H9 (cell line): ENCODE measurements around the gene MOCS2. TPM values are rescaled to one million over a fixed set of nuclear protein-coding genes. Genes with fewer than 3 reads are reported as not detected.

Source experiments
- DNase-seq: peaks from one replicate; pipeline ENCODE4 v3.0.0-alpha.2; 2017
- H2AFZ ChIP-seq: one replicate; pipeline ENCODE4 v1.6.1; 2013; ENCODE audit warnings: mild to moderate bottlenecking, low read length, control low read depth, moderate library complexity
- H2AK5ac ChIP-seq: 2 replicates; pipeline ENCODE4 v1.6.1; 2013; ENCODE audit warnings: low read length, control low read depth, mixed read lengths; ENCODE audit not compliant: insufficient read length
- H2BK120ac ChIP-seq: one replicate; pipeline ENCODE4 v1.6.1; 2013; ENCODE audit warnings: low read depth, mild to moderate bottlenecking, low read length, control low read depth, inconsistent platforms; ENCODE audit not compliant: poor library complexity, severe bottlenecking
- H2BK12ac ChIP-seq: 2 replicates; pipeline ENCODE4 v1.6.1; 2013; ENCODE audit warnings: low read length, control low read depth, mixed read lengths, low read depth; ENCODE audit not compliant: insufficient read length
- H2BK15ac ChIP-seq: 2 replicates; pipeline ENCODE4 v1.6.1; 2013; ENCODE audit warnings: low read depth, low read length, control low read depth
- H2BK20ac ChIP-seq: one replicate; pipeline ENCODE4 v1.6.1; 2013; ENCODE audit warnings: low read depth, mild to moderate bottlenecking, low read length, control low read depth, inconsistent platforms; ENCODE audit not compliant: poor library complexity, severe bottlenecking
- H2BK5ac ChIP-seq: 2 replicates; pipeline ENCODE4 v1.6.1; 2013; ENCODE audit warnings: low read length, control low read depth, mixed read lengths; ENCODE audit not compliant: insufficient read length
- H3K14ac ChIP-seq: 2 replicates; pipeline ENCODE4 v1.6.1; 2013; ENCODE audit warnings: low read length, control low read depth; ENCODE audit not compliant: insufficient read depth
- H3K18ac ChIP-seq: 2 replicates; pipeline ENCODE4 v1.6.1; 2013; ENCODE audit warnings: low read depth, mild to moderate bottlenecking, mixed read lengths, low read length, control low read depth; ENCODE audit not compliant: insufficient read length
- H3K23ac ChIP-seq: 2 replicates; pipeline ENCODE4 v1.6.1; 2013; ENCODE audit warnings: low read length, control low read depth, mixed read lengths, low read depth; ENCODE audit not compliant: insufficient read length
- H3K23me2 ChIP-seq: 2 replicates; pipeline ENCODE4 v1.6.1; 2013; ENCODE audit warnings: low read depth, mild to moderate bottlenecking, mixed read lengths, low read length, control low read depth; ENCODE audit not compliant: insufficient read length, poor library complexity, severe bottlenecking
- H3K27ac ChIP-seq: 2 replicates; pipeline ENCODE4 v1.5.1; 2013; ENCODE audit warnings: low read length, control low read depth, mixed read lengths, low read depth; ENCODE audit not compliant: insufficient read length
- H3K27me3 ChIP-seq: 2 replicates; pipeline ENCODE4 v1.6.1; 2013; ENCODE audit warnings: low read length, control low read depth, inconsistent platforms; ENCODE audit not compliant: insufficient read depth
- H3K4ac ChIP-seq: 2 replicates; pipeline ENCODE4 v1.6.1; 2013; ENCODE audit warnings: low read depth, mild to moderate bottlenecking, control low read depth, inconsistent platforms, low read length, moderate library complexity
- H3K4me1 ChIP-seq: 2 replicates; pipeline ENCODE4 v1.6.1; 2013; ENCODE audit warnings: low read length, control low read depth, inconsistent platforms; ENCODE audit not compliant: insufficient read depth
- H3K4me2 ChIP-seq: 2 replicates; pipeline ENCODE4 v1.6.1; 2013; ENCODE audit warnings: low read length, control low read depth, mixed read lengths; ENCODE audit not compliant: insufficient read length, insufficient read depth
- H3K56ac ChIP-seq: 2 replicates; pipeline ENCODE4 v1.6.1; 2013; ENCODE audit warnings: low read depth, mild to moderate bottlenecking, mixed read lengths, low read length, control low read depth; ENCODE audit not compliant: insufficient read length
- H3K79me1 ChIP-seq: 2 replicates; pipeline ENCODE4 v1.6.1; 2013; ENCODE audit warnings: low read depth, mild to moderate bottlenecking, moderate library complexity, low read length, control low read depth, inconsistent platforms; ENCODE audit not compliant: insufficient read depth, poor library complexity, severe bottlenecking
- H3K79me2 ChIP-seq: 2 replicates; pipeline ENCODE4 v1.6.1; 2013; ENCODE audit warnings: low read length, control low read depth, inconsistent platforms; ENCODE audit not compliant: insufficient read depth
- H3K9ac ChIP-seq: 2 replicates; pipeline ENCODE4 v1.6.1; 2013; ENCODE audit warnings: low read length, control low read depth, mixed read lengths; ENCODE audit not compliant: insufficient read length; ENCODE audit errors: extremely low read depth
- H3K9me3 ChIP-seq: one replicate; pipeline ENCODE4 v1.6.1; 2013; ENCODE audit warnings: low read depth, low read length, inconsistent platforms; ENCODE audit not compliant: control insufficient read depth
- H3T11ph ChIP-seq: one replicate; pipeline ENCODE4 v1.6.1; 2013; ENCODE audit warnings: mild to moderate bottlenecking, low read length, control low read depth, inconsistent platforms
- H4K20me1 ChIP-seq: one replicate; pipeline ENCODE4 v1.6.1; 2013; ENCODE audit not compliant: control insufficient read depth, insufficient read length, insufficient read depth
- H4K5ac ChIP-seq: 2 replicates; pipeline ENCODE4 v1.6.1; 2013; ENCODE audit warnings: low read depth, mild to moderate bottlenecking, mixed read lengths, low read length, control low read depth; ENCODE audit not compliant: insufficient read length
- H4K8ac ChIP-seq: replicated peaks from 2 replicates; pipeline ENCODE4 v1.6.1; 2013; ENCODE audit warnings: low read length, control low read depth, mixed read lengths, low read depth; ENCODE audit not compliant: insufficient read length
- H4K91ac ChIP-seq: 2 replicates; pipeline ENCODE4 v1.6.1; 2013; ENCODE audit warnings: low read depth, mild to moderate bottlenecking, moderate library complexity, mixed read lengths, low read length, control low read depth; ENCODE audit not compliant: insufficient read length
- H3K27ac Mint-ChIP-seq, 3 experiments: 2 replicates in 2 of 3; 3 replicates in 1 of 3; pipeline ENCODE4 v1.8.0; 2020 to 2021; ENCODE audit warnings: mixed read lengths in 3 of 3, mild to moderate bottlenecking in 1 of 3, moderate library complexity in 1 of 3
- H3K27me3 Mint-ChIP-seq: 2 replicates; pipeline ENCODE4 v1.8.0; 2021; ENCODE audit warnings: low read depth, mild to moderate bottlenecking, moderate library complexity, mixed read lengths
- H3K36me3 Mint-ChIP-seq, 3 experiments: 2 replicates in 2 of 3; 3 replicates in 1 of 3; pipeline ENCODE4 v1.8.0; 2020 to 2021; ENCODE audit warnings: low read depth in 3 of 3, mixed read lengths in 3 of 3; ENCODE audit not compliant: insufficient read depth in 1 of 3
- H3K4me1 Mint-ChIP-seq, 2 experiments: 2 replicates each; pipeline ENCODE4 v1.8.0; 2020; ENCODE audit warnings: mixed read lengths in 2 of 2
- H3K4me3 Mint-ChIP-seq, 2 experiments: 2 replicates in 1 of 2; 3 replicates in 1 of 2; pipeline ENCODE4 v1.8.0; 2020 to 2021; ENCODE audit warnings: mild to moderate bottlenecking in 2 of 2, mixed read lengths in 2 of 2, moderate library complexity in 1 of 2
- H3K9me3 Mint-ChIP-seq, 2 experiments: 2 replicates in 1 of 2; 3 replicates in 1 of 2; pipeline ENCODE4 v1.8.0; 2020; ENCODE audit warnings: mild to moderate bottlenecking in 2 of 2, mixed read lengths in 2 of 2, moderate library complexity in 1 of 2
- CTCF ChIP-seq: fragments of 200-600 bp; sonication (generic); conservative IDR thresholded peaks from 3 replicates; pipeline ENCODE4 v1.8.0; 2021; ENCODE audit warnings: antibody characterized with exemption, mild to moderate bottlenecking
- WGBS: extraction: QIAGEN DNeasy Blood & Tissue Kit; methylation state at CpG from one replicate; pipeline ENCODE4 v1.1.7; 2013; ENCODE audit warnings: missing lambda C conversion rate, low lambda C conversion rate, mixed read lengths; ENCODE audit not compliant: insufficient read length; ENCODE audit errors: extremely low coverage; 5-methylcytosine and 5-hydroxymethylcytosine counted together
- total RNA-seq: library from RNA; stranded (reverse); gene quantifications from 2 replicates; pipeline ENCODE4 v1.2.1, GENCODE V29; 2021

Gene MOCS2
- total RNA-seq, 1 experiment from 2014 or later: 24.8 TPM

- Histone ChIP-seq H3K27ac (no peak overlapping the region), H2BK120ac (no peak overlapping the region), H3K4me1 (no peaks in the 10 kb centered on the region), H3K4ac (no peak overlapping the region), H3K9ac (no peak overlapping the region), H3K23me2 (no peaks in the 10 kb centered on the region), H3K14ac (no peak overlapping the region), H4K20me1 (no peaks in the 10 kb centered on the region), H2BK20ac (no peak overlapping the region), H3K56ac (no peak overlapping the region), H2BK5ac (no peak overlapping the region), H3K18ac (no peak overlapping the region), H3K4me2 (no peak overlapping the region), H3K79me2 (no peaks in the 10 kb centered on the region), H2AFZ (no peak overlapping the region), H2BK15ac (no peak overlapping the region), H3K79me1 (no peaks in the 10 kb centered on the region), H4K5ac (no peak overlapping the region), H2AK5ac (no peak overlapping the region), H3K27me3 (no peaks in the 10 kb centered on the region), H3K23ac (no peak overlapping the region), H2BK12ac (no peak overlapping the region), H4K91ac (no peak overlapping the region), H3K9me3 (no peaks in the 10 kb centered on the region), H3T11ph (no peak overlapping the region), H4K8ac (no peak overlapping the region)
- no CpG with 5 or more reads among the region's 2 CpGs for WGBS
- Mint-ChIP-seq H3K36me3 (no peaks in the 10 kb centered on the region), H3K27me3 (no peaks in the 10 kb centered on the region), H3K4me1 (no peaks in the 10 kb centered on the region), H3K27ac (no peak overlapping the region; a peak in 1 of 7 replicates), H3K4me3 (no peak overlapping the region), H3K9me3 (no peaks in the 10 kb centered on the region)
- no peak for DNase-seq
- no peak for TF ChIP-seq CTCF
These were observed 61.3 kb downstream of the MOCS2 start for GRCh38 chr5:53048248-53048647.

Other genes with a start within 250 kb of the MOCS2 start
- gene ITGA2, start 120.4 kb downstream of the MOCS2 start, total RNA-seq: 3.0 and 3.2 TPM in 2 replicates